Astrocyte of the spinal cord (primary cell): ENCODE measurements around the gene TMEM245.

Experiments used
- DNase-seq: peaks from one replicate; pipeline ENCODE4 v3.0.0; 2011; ENCODE audit warnings: low read depth, low spot score
- H3K4me3 ChIP-seq: 2 replicates; pipeline ENCODE4 v1.5.1; 2011; ENCODE audit warnings: low read depth, mild to moderate bottlenecking, low read length, moderate library complexity
- in situ Hi-C: cut with HindIII; loops from 2 replicates; pipeline ENCODE4 v1.10.0; 2017; ENCODE audit warnings: low sequenced_read_pairs
- TF ChIP-seq, protein P1 (sequence below): IDR thresholded peaks from 2 replicates; pipeline ENCODE4 v1.5.1; 2012; ENCODE audit warnings: low read depth, mild to moderate bottlenecking, low read length, inconsistent platforms

Gene TMEM245

DNA sequence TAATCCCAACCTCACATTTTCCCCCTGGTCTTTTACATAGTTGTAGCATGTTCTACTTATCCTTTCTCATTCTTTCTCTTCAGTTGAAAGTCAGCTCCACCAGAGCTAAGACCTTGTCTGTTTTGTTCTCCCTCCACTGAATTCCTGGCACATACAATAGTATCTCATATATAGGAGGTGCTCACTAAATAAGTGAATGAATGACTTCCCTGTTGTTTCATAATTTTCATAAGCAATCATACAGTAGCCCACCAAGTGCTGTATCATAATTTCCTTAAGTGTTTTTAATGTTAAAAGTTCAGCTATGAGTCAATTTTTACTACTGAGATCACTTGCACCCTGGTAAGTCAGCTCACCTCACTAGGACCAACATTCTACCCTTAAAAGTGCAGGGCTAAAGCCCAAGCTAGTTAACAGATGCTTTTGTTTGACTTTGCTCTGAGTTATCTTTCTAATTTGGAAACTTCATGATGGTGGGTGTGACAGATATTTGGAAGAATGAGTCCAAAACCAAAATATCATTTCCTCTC, 27.6 kb downstream of the TMEM245 start:
- no peak overlapping the region for H3K4me3 ChIP-seq
- DNase-seq, result no peak
- TF ChIP-seq, protein P1, sequence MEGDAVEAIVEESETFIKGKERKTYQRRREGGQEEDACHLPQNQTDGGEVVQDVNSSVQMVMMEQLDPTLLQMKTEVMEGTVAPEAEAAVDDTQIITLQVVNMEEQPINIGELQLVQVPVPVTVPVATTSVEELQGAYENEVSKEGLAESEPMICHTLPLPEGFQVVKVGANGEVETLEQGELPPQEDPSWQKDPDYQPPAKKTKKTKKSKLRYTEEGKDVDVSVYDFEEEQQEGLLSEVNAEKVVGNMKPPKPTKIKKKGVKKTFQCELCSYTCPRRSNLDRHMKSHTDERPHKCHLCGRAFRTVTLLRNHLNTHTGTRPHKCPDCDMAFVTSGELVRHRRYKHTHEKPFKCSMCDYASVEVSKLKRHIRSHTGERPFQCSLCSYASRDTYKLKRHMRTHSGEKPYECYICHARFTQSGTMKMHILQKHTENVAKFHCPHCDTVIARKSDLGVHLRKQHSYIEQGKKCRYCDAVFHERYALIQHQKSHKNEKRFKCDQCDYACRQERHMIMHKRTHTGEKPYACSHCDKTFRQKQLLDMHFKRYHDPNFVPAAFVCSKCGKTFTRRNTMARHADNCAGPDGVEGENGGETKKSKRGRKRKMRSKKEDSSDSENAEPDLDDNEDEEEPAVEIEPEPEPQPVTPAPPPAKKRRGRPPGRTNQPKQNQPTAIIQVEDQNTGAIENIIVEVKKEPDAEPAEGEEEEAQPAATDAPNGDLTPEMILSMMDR, result no peak
- in situ Hi-C loops, result no loop called here

DNA sequence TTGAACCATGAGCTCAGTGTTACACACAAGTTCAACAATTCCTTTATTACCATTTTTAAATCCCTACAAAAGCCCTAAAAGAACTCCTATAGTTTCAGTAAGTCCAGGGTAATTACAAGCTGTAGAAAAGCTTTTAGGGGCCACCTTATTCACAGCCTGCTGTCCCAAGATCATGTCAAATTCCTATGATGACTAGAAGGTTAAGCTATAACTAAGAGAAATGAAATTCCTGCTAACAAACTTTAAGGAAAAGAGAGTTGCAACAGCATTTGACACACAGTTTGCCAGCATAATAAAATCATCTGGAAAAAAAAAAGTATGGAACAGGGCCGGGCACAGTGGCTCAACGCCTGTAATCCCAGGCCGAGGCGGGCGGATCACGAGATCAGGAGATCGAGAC, 31.5 kb downstream of the TMEM245 start:
- in situ Hi-C loops, result no loop called here
- no peak for DNase-seq
- TF ChIP-seq, protein P1, result no peak
- H3K4me3 ChIP-seq, result no peak overlapping the region

DNA sequence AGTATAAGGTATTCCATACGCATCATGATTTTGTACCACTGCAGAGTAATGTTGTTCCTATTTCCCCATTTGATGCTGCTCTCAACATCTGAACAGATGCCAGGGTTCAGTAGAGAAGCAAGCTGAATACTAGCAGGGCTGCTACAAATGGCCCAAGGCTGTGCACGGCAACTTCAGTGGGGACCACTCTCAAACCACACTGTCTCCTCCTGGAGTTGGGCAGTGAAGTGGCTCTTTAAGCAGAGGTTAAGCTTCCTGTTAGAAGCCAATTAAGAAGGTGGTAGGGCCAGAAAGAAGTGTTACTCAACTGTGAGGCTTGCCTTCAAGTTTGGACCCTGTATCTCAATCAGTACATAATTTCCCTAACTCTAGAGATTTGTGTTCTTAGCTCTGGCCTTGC, 32.0 kb downstream of the TMEM245 start:
- TF ChIP-seq, protein P1, result no peak
- DNase-seq, result no peak
- H3K4me3 ChIP-seq, result no peak overlapping the region
- in situ Hi-C loops, result no loop called here

DNA sequence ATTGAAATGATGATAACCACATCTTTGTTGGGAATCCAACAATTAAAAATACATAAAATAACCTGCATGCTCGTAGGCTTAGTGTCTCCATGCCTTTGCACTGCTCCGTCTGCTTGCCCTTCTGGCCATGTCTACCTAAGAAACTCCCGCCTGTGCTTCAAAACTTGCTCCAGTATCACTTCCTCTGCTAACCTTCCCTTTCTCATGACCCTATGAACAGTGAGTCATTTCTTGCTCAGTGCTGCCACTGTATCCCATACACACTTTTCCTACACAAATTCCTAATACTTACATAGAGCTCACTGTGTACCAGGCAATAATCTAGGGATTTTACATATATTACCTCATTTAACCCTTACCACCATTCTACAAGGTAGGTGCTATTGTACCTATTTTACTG, 33.5 kb downstream of the TMEM245 start:
- no peak for DNase-seq
- TF ChIP-seq, protein P1, result no peak
- in situ Hi-C loops, result no loop called here
- no peak overlapping the region for H3K4me3 ChIP-seq

DNA sequence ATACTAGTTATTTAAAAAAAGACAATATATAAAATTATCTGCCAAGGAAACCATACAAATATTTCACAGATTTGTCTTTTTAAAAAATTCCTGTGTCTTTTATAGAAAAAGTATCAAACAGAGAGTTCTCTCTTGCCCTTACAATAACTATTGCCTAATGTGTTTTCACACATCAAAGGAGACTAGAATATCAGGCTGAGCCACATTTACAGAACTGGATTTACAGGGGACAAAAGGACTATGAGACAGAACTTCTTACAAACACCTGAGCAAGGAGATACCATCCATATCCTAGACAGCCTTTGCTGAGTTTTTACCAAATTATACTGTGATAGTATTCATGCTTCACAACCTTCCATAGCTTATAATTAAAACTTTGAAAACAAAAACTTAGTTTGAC, 34.2 kb downstream of the TMEM245 start:
- in situ Hi-C loops, result no loop called here
- TF ChIP-seq, protein P1, result no peak
- H3K4me3 ChIP-seq, result no peak overlapping the region
- no peak for DNase-seq

DNA sequence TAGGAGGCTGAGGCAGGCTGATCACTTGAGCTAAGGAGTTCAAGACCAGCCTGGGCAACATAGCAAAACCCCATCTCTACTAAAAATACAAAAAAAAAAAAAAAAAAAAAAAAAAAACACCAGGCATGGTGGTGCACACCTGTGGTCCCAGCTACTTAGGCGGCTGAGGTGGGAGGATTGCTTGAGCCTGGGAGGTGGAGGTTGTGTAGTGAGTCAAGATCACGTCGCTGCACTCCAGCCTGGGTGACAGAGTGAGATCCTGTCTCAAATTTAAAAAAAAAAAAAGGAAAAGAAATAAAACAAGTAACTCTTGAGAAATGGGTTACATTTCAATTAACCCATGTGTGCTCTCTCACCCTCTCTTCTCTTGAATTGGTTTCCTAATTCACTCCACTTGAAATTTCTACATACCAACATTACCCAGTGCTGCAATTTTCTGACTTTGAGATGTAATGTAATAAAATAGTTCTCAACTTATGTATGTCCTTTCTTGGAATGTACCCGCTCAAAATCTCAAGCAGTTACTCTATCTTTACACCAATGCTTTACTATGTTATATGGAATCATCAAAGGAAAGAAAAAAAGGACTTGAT, 35.8 kb downstream of the TMEM245 start:
- no peak for DNase-seq
- in situ Hi-C loops, result no loop called here
- TF ChIP-seq, protein P1, result no peak
- no peak overlapping the region for H3K4me3 ChIP-seq
